ENCODE data around the gene PCK1.
"Not testable (repeated sequence)": the region's sequence is repeated elsewhere in the genome, so short reads cannot be mapped to it uniquely, and the experiment has no call there.

The PCK1 gene

DNA sequence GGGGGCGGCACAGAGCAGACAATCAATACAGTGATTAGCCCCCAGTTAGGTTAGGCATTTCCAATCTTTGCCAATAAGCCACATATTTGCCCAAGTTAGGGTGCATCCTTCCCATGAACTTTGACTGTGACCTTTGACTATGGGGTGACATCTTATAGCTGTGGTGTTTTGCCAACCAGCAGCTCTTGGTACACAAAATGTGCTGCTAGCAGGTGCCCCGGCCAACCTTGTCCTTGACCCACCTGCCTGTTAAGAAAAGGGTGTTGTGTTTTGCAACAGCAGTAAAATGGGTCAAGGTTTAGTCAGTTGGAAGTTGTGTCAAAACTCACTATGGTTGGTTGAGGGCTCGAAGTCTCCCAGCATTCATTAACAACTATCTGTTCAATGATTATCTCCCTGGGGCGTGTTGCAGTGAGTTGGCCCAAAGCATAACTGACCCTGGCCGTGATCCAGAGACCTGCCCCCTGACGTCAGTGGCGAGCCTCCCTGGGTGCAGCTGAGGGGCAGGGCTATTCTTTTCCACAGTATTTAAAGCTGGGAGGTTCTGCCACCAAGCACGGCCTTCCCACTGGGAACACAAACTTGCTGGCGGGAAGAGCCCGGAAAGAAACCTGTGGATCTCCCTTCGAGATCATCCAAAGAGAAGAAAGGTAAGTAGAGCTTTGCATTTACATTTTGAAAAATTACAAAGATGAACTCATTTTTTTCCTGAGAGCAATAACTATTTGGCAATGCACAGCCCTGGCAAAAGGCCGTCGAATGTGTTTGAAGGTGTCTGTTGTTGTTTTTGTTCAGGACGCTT is at the start of gene PCK1:
TSS of gene PCK1 (plus strand) at position 557 of the 802 bp plus-strand sequence. CDS start 302 bp downstream, outside the sequence.
- DNase-seq (ENCODE audit: low read depth in 2 of 2): no peak

DNA sequence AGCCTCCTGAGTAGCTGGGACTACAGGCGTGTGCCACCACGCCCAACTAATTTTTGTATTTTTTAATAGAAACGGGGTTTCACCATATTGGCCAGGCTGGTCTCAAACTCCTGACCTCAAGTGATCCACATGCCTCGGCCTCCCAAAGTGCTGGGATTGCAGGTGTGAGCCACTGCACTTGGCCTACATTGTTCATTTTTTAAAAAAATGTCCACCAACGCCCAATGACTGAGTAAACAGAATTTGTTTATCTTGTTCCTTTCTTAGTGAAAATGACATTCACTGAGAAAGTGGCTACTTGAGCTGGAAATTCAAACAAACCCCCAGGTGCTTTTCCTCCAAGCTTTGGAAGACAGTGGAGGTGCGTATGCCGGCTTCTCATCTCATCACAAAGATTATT is 49.2 kb upstream of the PCK1 start:
- DNase-seq (ENCODE audit: low read depth in 2 of 2): not testable (repeated sequence)

DNA sequence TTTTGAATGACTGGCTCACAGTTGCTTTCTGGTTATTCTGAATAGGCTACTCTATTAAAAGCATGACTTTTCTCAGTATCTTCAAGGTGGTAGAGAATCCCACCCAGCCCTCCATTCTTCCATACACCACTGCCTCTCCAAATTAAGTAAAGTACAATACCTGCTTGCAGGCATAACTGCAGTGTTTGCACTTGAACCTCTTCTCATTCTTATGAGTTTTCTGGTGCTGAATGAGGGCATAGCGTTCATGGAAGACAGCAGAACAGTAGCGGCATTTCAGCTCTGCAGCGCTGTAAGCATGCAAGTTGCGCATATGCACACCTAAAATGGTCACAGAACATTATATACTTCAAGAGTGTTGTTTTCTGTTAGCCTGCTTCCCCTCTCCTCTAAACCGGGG is 48.5 kb upstream of the PCK1 start:
- DNase-seq (ENCODE audit: low read depth in 2 of 2): no peak

GRCh38 chr20:57513199-57513598 is 47.7 kb upstream of the PCK1 start:
- DNase-seq (ENCODE audit: low read depth in 2 of 2): no peak

GRCh38 chr20:57514273-57514751 is 46.6 kb upstream of the PCK1 start:
- no peak for DNase-seq (ENCODE audit: low read depth in 2 of 2)

DNA sequence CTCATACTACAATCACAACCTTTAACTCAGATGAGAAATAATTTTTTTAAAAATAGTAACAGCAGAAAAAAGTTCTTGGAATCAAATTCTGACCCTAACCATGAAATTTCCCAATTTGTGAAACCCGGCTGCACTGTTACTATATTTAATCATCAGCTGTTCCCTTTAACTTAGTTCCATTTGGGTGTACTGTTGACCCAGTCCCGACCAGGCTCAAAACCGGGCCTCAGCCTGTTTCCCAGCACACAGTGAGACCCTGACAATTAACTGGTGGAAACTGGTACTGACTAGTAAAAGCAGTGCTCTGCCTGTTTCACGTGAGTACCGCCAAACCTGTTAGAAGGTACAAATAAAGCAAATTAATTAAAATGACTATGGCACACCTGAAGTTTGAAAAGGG is 43.0 kb upstream of the PCK1 start:
- no peak for DNase-seq (ENCODE audit: low read depth in 2 of 2)

- DNase-seq (ENCODE audit: low read depth in 2 of 2): no peak
These were observed 38.4 kb upstream of the PCK1 start for GRCh38 chr20:57522380-57523140.

GRCh38 chr20:57523782-57524181 is 37.1 kb upstream of the PCK1 start:
- no peak for DNase-seq (ENCODE audit: low read depth in 2 of 2)

- DNase-seq (ENCODE audit: low read depth in 2 of 2): no peak
These were observed 36.3 kb upstream of the PCK1 start, which contains the start of gene CTCFL for GRCh38 chr20:57524511-57525176. TSS of gene CTCFL (minus strand) at chr20:57525140. CDS start at chr20:57524205, 935 bp downstream.

DNA sequence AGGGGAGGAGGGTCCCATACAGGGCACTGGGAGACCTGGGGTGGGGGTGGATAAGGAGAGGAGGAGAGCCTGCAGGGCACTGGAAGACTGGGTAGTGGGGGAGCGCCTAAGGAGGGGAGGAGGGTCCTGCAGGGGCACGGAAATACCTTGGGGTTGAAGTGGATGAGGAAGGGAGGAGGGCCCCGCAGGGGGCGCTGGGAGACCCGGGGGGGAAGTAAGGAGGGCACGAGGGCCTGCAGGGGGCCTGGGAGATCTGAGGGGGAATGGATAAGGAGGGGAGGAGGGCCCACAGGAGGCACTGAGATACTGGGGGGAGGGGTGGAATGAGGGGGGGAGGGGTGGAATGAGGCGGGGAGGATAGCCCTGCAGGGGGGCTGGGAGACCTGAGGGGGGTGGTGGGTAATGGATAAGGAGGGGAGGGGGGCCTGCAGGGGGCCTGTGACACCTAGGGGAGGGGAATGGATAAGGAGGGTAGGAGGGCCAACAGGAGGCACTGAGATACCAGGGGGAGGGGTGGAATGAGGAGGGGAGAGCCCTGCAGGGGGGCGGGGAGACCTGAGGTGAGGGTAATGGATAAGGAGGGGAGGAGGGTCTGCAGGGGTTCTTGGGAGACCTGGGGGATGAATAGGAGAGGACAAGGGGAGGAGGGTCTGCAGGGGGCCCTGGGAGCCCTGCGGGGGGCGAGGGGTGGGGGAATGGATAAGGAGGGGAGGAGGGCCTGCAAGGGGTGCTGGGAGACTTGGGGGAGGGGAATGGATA is 35.4 kb upstream of the PCK1 start:
- DNase-seq (ENCODE audit: low read depth in 2 of 2): no peak

DNA sequence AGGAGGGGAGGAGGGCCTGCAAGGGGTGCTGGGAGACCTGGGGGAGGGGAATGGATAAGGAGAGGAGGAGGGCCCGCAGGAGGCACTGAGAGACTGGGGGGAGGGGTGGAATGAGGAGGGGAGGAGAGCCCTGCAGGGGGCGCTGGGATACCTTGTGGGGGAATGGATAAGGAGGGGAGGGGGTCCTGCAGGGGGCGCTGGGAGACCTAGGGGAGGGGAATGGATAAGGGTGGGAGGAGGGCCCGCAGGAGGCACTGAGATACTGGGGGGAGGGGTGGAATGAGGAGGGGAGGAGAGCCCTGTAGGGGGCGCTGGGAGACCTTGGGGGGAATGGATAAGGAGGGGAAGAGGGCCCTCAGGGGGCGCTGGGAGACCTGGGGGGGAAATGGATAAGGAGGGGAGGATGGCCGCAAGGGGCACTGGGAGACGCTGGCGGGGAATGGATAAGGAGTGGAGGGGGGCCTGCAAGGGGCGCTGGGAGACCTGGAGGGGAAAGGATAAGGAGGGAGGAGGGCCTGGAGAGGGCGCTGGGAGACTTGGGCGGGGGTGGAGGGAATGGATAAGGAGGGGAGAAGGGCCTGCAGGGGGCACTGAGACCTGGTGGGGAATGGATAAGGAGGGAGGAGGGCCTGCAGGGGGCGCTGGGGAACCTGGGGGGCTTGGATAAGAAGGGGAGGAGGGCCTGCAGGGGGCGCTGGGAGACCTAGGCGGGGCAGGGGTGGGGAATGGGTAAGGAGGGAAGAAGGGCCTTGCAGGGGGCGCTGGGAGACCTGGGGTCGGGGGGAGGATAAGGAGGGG is 34.6 kb upstream of the PCK1 start:
- DNase-seq (ENCODE audit: low read depth in 2 of 2): no peak

GRCh38 chr20:57526885-57527460 is 33.9 kb upstream of the PCK1 start:
- DNase-seq (ENCODE audit: low read depth in 2 of 2): no peak

- DNase-seq (ENCODE audit: low read depth in 2 of 2): no peak
These were observed 33.2 kb upstream of the PCK1 start for GRCh38 chr20:57527728-57528127.

DNA sequence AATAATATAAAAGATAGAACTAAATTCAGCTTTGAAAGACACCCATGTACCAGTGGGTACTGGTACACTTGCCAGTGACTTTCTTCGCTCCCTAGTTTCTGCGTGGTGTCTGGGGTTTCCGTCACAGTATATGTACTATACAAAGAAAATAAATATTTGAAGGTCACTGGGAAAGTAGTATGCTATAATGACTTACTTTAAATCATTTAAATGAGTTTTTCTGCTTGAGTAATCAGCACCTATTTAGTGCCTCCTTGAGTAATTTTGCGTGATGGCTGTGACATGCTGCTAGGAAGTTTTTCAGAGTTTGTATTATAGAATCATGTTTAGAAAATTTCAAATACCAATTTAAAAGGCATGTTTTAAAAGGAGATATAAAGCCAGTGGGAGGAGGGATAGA is 32.8 kb upstream of the PCK1 start:
- no peak for DNase-seq (ENCODE audit: low read depth in 2 of 2)

DNA sequence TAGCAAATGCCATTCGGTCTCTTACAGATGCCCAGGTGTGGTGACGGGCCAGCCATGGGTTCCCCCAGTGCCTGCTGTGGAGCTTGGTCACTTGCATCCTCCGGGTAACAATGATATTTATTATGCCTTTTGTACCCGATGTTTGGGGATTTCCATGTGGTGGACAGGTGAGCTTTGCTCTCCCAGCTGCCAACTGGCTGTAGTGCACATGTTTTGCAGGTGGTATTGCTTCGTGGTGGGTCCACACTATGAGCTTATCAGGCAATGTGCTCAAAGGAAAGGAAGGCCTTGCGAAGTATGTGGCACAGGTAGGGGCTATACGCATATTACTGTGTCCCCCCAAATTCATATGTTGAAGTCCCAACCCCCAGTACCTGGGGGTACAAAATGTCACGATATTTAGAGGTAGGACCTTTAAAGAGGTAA is 31.7 kb upstream of the PCK1 start:
- DNase-seq (ENCODE audit: low read depth in 2 of 2): no peak

GRCh38 chr20:57529810-57530209 is 31.1 kb upstream of the PCK1 start:
- no peak for DNase-seq (ENCODE audit: low read depth in 2 of 2)

GRCh38 chr20:57530327-57530981 is 30.5 kb upstream of the PCK1 start:
- no peak for DNase-seq (ENCODE audit: low read depth in 2 of 2)

DNA sequence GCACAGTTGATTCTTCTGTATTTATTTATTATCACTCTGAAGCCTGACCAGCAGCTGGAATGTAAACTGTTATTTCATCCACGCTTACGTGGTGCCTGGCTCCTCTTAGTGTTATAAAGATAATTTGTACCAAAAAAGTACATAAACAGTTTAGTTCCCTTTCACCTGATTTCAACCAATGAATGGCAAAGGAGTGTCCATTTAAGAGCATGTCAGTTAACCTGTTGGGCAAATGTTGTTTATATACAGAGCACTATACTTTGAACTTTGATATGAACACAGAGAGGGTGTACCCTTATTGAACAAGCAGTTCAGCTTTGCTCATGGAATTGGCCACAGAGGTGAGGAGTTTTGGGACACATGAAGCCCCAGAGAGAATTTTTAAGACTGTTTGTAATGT is 28.8 kb upstream of the PCK1 start:
- no peak for DNase-seq (ENCODE audit: low read depth in 2 of 2)

- DNase-seq (ENCODE audit: low read depth in 2 of 2): no peak
These were observed 25.6 kb upstream of the PCK1 start for GRCh38 chr20:57535297-57535696.
